ENCODE measurements around the gene TLN1. TPM values are rescaled to one million over a fixed set of nuclear protein-coding genes. Genes with fewer than 3 reads are reported as not detected.

Gene TLN1
- total and polyA plus RNA-seq, 10 of the 15 experiments (the other 5 are each of a cell fraction or from before 2014, with no cell fraction given), result 11.6 to 305 (median 71.9) TPM

DNA sequence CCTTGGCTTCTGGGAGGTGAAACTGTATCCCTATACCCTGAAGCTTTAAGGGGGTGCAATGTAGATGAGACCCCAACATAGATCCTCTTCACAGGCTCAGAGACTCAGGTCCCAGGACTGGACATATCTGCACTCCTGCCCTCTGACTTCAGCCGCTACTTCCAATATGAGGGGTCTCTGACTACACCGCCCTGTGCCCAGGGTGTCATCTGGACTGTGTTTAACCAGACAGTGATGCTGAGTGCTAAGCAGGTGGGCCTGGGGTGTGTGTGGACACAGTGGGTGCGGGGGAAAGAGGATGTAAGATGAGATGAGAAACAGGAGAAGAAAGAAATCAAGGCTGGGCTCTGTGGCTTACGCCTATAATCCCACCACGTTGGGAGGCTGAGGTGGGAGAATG, 52.9 kb downstream of the TLN1 start:
- no peaks in the 10 kb centered on the region for H3K79me2 ChIP-seq (ENCODE audit: control insufficient read depth, insufficient read depth, low read length)
- no peak overlapping the region for H3K4me3 ChIP-seq
- intact Hi-C loops (cut with micrococcal nuclease; ENCODE audit: unreplicated experiment) (no loop called here), in situ Hi-C loops (cut with MboI) (no loop called here)
- H2AFZ ChIP-seq (ENCODE audit: control insufficient read depth, low read depth, low read length), result no peak overlapping the region
- no peak overlapping the region for H3K4me2 ChIP-seq (ENCODE audit: control insufficient read depth, insufficient read depth)
- CTCF ChIA-PET, result interaction anchor here (1.3 to 2.6 kb wide), 3 partner anchors 16 to 48 kb away, joined by 3 to 28 read pairs (median 6); no protein-coding TSS in a partner anchor
- ATAC-seq (no peak), FAIRE-seq (no peak), DNase-seq (ENCODE audit: low read depth, low spot score) (no peak)
- no peak overlapping the region for H3K27ac ChIP-seq (ENCODE audit: control insufficient read depth, insufficient read depth)
- H3K9ac ChIP-seq (ENCODE audit: control insufficient read depth, insufficient read depth, low read length), result no peak overlapping the region
- peaks cover 0 to 6% of the 10 kb centered on the region in 2 experiments; a peak in 3 of 4 replicates for H3K27me3 ChIP-seq (replicated peaks in 1 of 2; ENCODE audit: control insufficient read depth in 2 of 2, insufficient read depth in 2 of 2, low read length in 1 of 2)
- H3K4me1 ChIP-seq (ENCODE audit: control insufficient read depth, insufficient read depth, low read length), result peaks cover 8% of the 10 kb centered on the region
- no peaks in the 10 kb centered on the region for H3K9me3 ChIP-seq (replicated peaks; ENCODE audit: control insufficient read depth, insufficient read depth, low read length)
- SMC1A ChIA-PET (ENCODE audit: uncharacterized antibody, unreplicated experiment), result interaction anchor here (1.2 kb wide), 1 partner anchor 16 kb away, joined by 3 read pairs; no protein-coding TSS in a partner anchor
- no TSS peak for BruUV-seq (replicated peaks)
- RAD21 ChIA-PET (ENCODE audit: unreplicated experiment), result interaction anchor here (1.2 kb wide), 1 partner anchor 8 kb away, joined by 3 read pairs; no protein-coding TSS in a partner anchor
- no peaks in the 10 kb centered on the region for H3K36me3 ChIP-seq (ENCODE audit: control insufficient read depth in 2 of 2, insufficient read depth in 2 of 2, low read length in 1 of 2)
- WGBS (ENCODE audit: insufficient coverage, insufficient replicate concordance, low lambda C conversion rate, missing lambda C conversion rate), result 66% methylated on average over 5 of the region's 5 CpGs
- POLR2A ChIA-PET, result no interaction called here
- H4K20me1 ChIP-seq (ENCODE audit: control insufficient read depth, insufficient read depth), result no peaks in the 10 kb centered on the region
- TF ChIP-seq, protein P1, sequence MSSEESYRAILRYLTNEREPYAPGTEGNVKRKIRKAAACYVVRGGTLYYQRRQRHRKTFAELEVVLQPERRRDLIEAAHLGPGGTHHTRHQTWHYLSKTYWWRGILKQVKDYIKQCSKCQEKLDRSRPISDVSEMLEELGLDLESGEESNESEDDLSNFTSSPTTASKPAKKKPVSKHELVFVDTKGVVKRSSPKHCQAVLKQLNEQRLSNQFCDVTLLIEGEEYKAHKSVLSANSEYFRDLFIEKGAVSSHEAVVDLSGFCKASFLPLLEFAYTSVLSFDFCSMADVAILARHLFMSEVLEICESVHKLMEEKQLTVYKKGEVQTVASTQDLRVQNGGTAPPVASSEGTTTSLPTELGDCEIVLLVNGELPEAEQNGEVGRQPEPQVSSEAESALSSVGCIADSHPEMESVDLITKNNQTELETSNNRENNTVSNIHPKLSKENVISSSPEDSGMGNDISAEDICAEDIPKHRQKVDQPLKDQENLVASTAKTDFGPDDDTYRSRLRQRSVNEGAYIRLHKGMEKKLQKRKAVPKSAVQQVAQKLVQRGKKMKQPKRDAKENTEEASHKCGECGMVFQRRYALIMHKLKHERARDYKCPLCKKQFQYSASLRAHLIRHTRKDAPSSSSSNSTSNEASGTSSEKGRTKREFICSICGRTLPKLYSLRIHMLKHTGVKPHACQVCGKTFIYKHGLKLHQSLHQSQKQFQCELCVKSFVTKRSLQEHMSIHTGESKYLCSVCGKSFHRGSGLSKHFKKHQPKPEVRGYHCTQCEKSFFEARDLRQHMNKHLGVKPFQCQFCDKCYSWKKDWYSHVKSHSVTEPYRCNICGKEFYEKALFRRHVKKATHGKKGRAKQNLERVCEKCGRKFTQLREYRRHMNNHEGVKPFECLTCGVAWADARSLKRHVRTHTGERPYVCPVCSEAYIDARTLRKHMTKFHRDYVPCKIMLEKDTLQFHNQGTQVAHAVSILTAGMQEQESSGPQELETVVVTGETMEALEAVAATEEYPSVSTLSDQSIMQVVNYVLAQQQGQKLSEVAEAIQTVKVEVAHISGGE (CRISPR knock-in tag; IDR thresholded peaks at IDR 0.05), result no peak
- TF ChIP-seq POLR2A (IDR thresholded peaks at IDR 0.05; ENCODE audit: low read depth, low read length) (no peak), BACH1 (IDR thresholded peaks at IDR 0.05; ENCODE audit: borderline replicate concordance) (no peak), CREM (IDR thresholded peaks at IDR 0.05; ENCODE audit: low read depth) (no peak), RFX5 (IDR thresholded peaks at IDR 0.05; ENCODE audit: low read depth, low read length) (no peak), JUND (IDR thresholded peaks at IDR 0.05; ENCODE audit: low read depth, low read length) (no peak), BMI1 (IDR thresholded peaks at IDR 0.05; ENCODE audit: borderline replicate concordance) (no peak), POLR2AphosphoS2 (IDR thresholded peaks at IDR 0.05; ENCODE audit: low read depth, low read length) (no peak), STAT3 (IDR thresholded peaks at IDR 0.05; ENCODE audit: low read depth, low read length) (no peak), HDAC6 (IDR thresholded peaks at IDR 0.05; ENCODE audit: unreplicated experiment) (no peak), SMAD5 (IDR thresholded peaks at IDR 0.05; ENCODE audit: low read depth) (no peak)
- TF ChIP-seq, protein P2, sequence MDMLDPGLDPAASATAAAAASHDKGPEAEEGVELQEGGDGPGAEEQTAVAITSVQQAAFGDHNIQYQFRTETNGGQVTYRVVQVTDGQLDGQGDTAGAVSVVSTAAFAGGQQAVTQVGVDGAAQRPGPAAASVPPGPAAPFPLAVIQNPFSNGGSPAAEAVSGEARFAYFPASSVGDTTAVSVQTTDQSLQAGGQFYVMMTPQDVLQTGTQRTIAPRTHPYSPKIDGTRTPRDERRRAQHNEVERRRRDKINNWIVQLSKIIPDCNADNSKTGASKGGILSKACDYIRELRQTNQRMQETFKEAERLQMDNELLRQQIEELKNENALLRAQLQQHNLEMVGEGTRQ (IDR thresholded peaks at IDR 0.05; ENCODE audit: borderline replicate concordance, low read depth, low read length), result no peak
- TF ChIP-seq, protein P3, sequence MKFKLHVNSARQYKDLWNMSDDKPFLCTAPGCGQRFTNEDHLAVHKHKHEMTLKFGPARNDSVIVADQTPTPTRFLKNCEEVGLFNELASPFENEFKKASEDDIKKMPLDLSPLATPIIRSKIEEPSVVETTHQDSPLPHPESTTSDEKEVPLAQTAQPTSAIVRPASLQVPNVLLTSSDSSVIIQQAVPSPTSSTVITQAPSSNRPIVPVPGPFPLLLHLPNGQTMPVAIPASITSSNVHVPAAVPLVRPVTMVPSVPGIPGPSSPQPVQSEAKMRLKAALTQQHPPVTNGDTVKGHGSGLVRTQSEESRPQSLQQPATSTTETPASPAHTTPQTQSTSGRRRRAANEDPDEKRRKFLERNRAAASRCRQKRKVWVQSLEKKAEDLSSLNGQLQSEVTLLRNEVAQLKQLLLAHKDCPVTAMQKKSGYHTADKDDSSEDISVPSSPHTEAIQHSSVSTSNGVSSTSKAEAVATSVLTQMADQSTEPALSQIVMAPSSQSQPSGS (IDR thresholded peaks at IDR 0.05; ENCODE audit: low read length), result no peak
- TF ChIP-seq, protein P4, sequence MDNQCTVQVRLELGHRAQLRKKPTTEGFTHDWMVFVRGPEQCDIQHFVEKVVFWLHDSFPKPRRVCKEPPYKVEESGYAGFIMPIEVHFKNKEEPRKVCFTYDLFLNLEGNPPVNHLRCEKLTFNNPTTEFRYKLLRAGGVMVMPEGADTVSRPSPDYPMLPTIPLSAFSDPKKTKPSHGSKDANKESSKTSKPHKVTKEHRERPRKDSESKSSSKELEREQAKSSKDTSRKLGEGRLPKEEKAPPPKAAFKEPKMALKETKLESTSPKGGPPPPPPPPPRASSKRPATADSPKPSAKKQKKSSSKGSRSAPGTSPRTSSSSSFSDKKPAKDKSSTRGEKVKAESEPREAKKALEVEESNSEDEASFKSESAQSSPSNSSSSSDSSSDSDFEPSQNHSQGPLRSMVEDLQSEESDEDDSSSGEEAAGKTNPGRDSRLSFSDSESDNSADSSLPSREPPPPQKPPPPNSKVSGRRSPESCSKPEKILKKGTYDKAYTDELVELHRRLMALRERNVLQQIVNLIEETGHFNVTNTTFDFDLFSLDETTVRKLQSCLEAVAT (IDR thresholded peaks at IDR 0.05), result no peak
